HCT116 (cell line): ENCODE results near the gene STUM.

Source experiments
- ATF3 ChIP-seq: IDR thresholded peaks from 2 replicates; pipeline ENCODE4 v1.6.1; 2012
- CBX3 ChIP-seq: IDR thresholded peaks from 2 replicates; pipeline ENCODE4 v1.6.1; 2012; ENCODE audit warnings: low read depth
- CEBPB ChIP-seq: IDR thresholded peaks from 2 replicates; pipeline ENCODE4 v1.6.1; 2012; ENCODE audit warnings: low read depth
- ELF1 ChIP-seq: IDR thresholded peaks from 2 replicates; pipeline ENCODE4 v1.6.1; 2012; ENCODE audit warnings: low read depth, borderline replicate concordance
- EZH2 ChIP-seq: fragments of 200-600 bp; sonication (generic); IDR thresholded peaks from 2 replicates; pipeline ENCODE4 v1.6.1; 2017; ENCODE audit warnings: antibody characterized with exemption, mixed run types
- MAX ChIP-seq: IDR thresholded peaks from 2 replicates; pipeline ENCODE4 v1.6.1; 2012
- POLR2A ChIP-seq: IDR thresholded peaks from 2 replicates; pipeline ENCODE4 v1.7.0; 2011; ENCODE audit warnings: borderline replicate concordance; ENCODE audit not compliant: insufficient read depth, insufficient read length; ENCODE audit errors: extremely low read depth
- POLR2AphosphoS5 ChIP-seq: IDR thresholded peaks from 2 replicates; pipeline ENCODE4 v1.6.1; 2011; ENCODE audit warnings: mild to moderate bottlenecking, low read depth, low read length, moderate library complexity
- SIN3A ChIP-seq: IDR thresholded peaks from 2 replicates; pipeline ENCODE4 v1.6.1; 2012; ENCODE audit warnings: low read depth
- YY1 ChIP-seq: IDR thresholded peaks from 2 replicates; pipeline ENCODE4 v1.6.1; 2011; ENCODE audit warnings: low read length, low read depth, moderate library complexity, mild to moderate bottlenecking; ENCODE audit not compliant: insufficient replicate concordance; ENCODE audit errors: extremely low read depth
- ZBTB33 ChIP-seq: IDR thresholded peaks from 2 replicates; pipeline ENCODE4 v1.6.1; 2011; ENCODE audit warnings: mild to moderate bottlenecking, low read length, moderate library complexity; ENCODE audit not compliant: insufficient replicate concordance; ENCODE audit errors: extremely low read depth
- ZNF274 ChIP-seq: fragments of 200-500 bp; sonication (Bioruptor generic); IDR thresholded peaks from 2 replicates; pipeline ENCODE4 v1.6.1; 2014; ENCODE audit warnings: mild to moderate bottlenecking, low read depth, low read length, inconsistent platforms
- TF ChIP-seq, protein P1 (sequence below), 3 experiments: fragments of 200-600 bp in 1 of 3; sonication (generic) in 1 of 3; IDR thresholded peaks in 2 of 3; conservative IDR thresholded peaks in 1 of 3; 2 replicates each; pipeline ENCODE4 v1.5.1; 2012 to 2017; ENCODE audit warnings: low read depth in 2 of 3, low read length in 2 of 3, antibody characterized with exemption in 1 of 3, borderline replicate concordance in 1 of 3, control low read depth in 1 of 3, mild to moderate bottlenecking in 1 of 3, mixed read lengths in 1 of 3, mixed run types in 1 of 3, moderate library complexity in 1 of 3; ENCODE audit not compliant: insufficient read depth in 1 of 3

DNA sequence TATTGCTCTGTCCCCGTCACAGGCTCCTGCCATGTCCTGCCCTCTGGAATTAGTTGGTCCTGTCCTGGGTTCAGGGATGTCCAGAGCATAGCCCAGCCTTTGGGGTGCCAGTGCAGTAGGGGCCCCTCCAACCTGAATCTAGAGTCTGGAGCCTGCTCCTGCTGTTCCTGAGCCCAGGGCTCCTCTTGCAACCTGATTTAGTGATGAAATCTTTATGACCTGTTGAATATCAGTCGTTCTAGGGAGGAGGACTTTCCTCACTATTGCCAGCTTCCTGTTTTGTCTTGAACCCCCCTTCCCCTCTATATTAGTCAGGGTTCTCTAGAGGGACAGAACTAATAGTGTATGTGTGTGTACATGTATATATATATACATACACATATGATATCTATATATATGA, 42.5 kb upstream of the STUM start:
- TF ChIP-seq, protein P1, sequence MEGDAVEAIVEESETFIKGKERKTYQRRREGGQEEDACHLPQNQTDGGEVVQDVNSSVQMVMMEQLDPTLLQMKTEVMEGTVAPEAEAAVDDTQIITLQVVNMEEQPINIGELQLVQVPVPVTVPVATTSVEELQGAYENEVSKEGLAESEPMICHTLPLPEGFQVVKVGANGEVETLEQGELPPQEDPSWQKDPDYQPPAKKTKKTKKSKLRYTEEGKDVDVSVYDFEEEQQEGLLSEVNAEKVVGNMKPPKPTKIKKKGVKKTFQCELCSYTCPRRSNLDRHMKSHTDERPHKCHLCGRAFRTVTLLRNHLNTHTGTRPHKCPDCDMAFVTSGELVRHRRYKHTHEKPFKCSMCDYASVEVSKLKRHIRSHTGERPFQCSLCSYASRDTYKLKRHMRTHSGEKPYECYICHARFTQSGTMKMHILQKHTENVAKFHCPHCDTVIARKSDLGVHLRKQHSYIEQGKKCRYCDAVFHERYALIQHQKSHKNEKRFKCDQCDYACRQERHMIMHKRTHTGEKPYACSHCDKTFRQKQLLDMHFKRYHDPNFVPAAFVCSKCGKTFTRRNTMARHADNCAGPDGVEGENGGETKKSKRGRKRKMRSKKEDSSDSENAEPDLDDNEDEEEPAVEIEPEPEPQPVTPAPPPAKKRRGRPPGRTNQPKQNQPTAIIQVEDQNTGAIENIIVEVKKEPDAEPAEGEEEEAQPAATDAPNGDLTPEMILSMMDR (IDR thresholded peaks at IDR 0.05 in 2 of 3, conservative IDR thresholded peaks at IDR 0.05 in 1 of 3; ENCODE audit: borderline replicate concordance in 1 of 3, insufficient read depth in 1 of 3, low read depth in 2 of 3, low read length in 2 of 3): no peak
- TF ChIP-seq MAX (no peak), SIN3A (no peak), ATF3 (no peak), POLR2A (no peak), CBX3 (no peak), EZH2 (no peak), POLR2AphosphoS5 (no peak), ELF1 (no peak), YY1 (no peak), CEBPB (no peak), ZBTB33 (no peak), ZNF274 (no peak)
